ENCODE results near the gene ATRN.

ATRN gene

GRCh38 chr20:3628502-3629314 lies 157.9 kb downstream of the ATRN start:
- DNase-seq (ENCODE audit: low read depth): no peak

- DNase-seq (ENCODE audit: low read depth): no peak
Measured at GRCh38 chr20:3629893-3630292, 159.1 kb downstream of the ATRN start.

DNA sequence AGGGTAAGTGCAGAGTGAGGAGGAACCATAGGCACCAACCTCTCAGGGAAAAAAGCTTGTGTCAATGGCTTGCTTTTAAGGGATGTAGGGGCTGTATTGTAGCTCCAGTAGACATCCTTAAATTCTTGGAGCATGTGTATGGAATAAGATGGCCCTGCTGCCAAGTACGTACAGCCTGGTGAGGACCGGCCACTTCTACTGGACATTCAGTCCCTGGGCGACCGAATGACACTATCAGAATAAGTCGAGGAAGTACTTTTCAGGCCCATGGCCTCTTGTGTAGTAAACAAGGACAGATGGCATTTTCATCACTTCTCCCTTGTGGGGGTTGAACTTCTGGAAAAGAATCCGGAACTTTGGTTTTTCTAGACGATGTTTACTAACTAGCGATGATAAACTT lies 159.6 kb downstream of the ATRN start:
- no peak for DNase-seq (ENCODE audit: low read depth)

- no peak for DNase-seq (ENCODE audit: low read depth)
Measured at GRCh38 chr20:3631534-3631933, 160.7 kb downstream of the ATRN start.

DNA sequence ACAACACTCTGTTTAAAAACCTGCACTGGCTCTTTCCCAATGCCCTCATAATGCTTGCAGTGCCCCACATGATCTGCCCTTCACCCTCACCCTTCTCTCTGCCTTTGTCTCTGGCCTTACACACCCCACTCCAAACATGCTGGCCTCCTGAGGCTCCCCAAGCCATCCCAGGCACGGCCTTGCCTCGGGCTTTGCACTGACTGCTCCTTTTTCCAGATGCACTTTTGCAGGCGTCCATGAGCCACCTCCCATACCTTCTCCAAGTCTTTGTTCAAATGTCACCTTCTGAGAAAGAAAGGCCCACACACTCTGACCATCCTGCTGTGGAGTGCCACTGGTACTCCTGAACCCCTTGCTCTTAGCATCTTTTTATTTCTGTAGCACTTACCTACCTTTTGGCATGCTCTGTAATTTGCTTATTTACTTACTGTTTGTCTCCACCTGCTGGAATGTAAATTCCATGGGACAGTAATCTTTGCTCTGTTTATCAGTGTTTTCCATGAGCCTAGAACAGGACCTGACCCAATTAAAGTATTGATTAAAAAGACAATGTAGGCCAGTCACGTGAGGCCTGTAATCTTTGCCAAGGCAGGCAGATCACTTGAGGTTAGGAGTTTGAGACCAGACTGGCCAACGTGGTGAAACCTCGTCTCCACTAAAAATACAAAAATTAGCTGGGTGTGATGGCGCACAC lies 161.6 kb downstream of the ATRN start:
- DNase-seq (ENCODE audit: low read depth): no peak

DNA sequence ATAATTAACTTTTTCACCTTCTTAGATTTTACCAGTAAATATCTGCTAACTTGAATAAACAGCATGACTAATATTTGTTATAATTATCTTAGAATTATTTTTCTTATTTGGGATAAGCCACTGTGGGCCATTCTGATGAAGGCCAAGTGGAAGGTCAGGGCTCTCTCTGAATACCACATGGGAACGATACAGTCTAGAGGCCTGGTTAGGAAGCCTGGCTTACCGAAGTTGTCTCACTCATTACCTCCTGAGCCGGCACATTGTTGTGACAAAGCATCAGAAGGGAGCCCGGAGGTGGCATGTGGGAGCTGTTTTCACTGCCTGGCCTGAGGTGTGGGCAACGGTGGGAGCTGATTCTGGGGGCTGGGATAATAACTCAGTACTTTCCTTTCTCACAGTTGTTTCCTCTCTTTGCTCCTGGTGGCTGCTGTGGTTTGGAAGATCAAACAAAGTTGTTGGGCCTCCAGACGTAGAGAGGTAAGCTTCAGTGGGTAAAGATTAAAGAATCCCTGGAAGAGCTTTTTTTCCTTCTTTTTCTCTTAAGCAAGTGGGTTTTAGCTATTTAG lies 163.2 kb downstream of the ATRN start:
- no peak for DNase-seq (ENCODE audit: low read depth)

GRCh38 chr20:3635346-3635745 lies 164.5 kb downstream of the ATRN start:
- no peak for DNase-seq (ENCODE audit: low read depth)

DNA sequence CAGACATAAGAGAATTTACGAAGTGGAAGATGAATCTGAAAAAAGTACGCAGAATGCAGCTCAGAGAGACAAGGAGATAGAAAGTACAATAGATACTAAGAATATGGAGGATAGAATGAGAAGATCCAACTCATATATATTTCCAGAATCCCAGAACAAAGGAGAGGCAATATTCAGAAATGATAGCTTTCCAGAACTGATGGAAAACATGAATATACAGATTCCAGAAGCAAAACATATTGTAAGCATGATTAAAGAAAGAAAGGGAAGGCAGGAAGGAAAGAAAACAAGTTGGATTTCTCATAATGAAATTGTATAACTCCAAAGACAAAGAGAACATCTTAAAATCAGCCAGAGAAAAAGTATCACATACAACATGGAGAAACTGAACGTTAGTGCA lies 169.4 kb downstream of the ATRN start:
- no peak for DNase-seq (ENCODE audit: low read depth)

GRCh38 chr20:3645309-3646066 lies 174.7 kb downstream of the ATRN start:
- DNase-seq (ENCODE audit: low read depth): no peak

- DNase-seq (ENCODE audit: low read depth): no peak
Measured at GRCh38 chr20:3646067-3646440, 175.2 kb downstream of the ATRN start.

GRCh38 chr20:3646651-3647050 lies 175.8 kb downstream of the ATRN start:
- no peak for DNase-seq (ENCODE audit: low read depth)

GRCh38 chr20:3647473-3647872 lies 176.7 kb downstream of the ATRN start:
- DNase-seq (ENCODE audit: low read depth): no peak

DNA sequence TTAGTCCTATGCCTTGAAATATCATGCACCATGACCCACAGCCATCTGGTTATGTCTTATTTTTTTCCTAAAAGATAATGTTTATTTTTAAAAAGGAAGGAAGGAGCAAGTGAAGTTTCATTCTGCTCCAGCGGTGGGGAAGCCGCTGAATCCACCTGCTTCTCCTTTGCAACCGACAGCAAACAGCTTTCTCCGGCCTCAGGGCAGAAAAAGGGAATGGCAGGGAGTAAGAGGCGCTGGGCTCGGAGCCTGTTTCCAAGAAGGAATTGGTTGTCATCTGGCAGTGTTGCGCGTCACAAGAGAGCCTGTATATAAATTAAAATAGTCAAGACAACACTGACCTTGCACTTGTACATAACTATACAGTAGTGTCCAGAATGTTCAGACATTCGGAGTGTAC lies 178.1 kb downstream of the ATRN start:
- DNase-seq (ENCODE audit: low read depth): no peak

- DNase-seq (ENCODE audit: low read depth): no peak
Measured at GRCh38 chr20:3651204-3651962, 180.6 kb downstream of the ATRN start.

GRCh38 chr20:3652221-3652620 lies 181.4 kb downstream of the ATRN start:
- no peak for DNase-seq (ENCODE audit: low read depth)

GRCh38 chr20:3652676-3653596 lies 182.1 kb downstream of the ATRN start:
- no peak for DNase-seq (ENCODE audit: low read depth)

DNA sequence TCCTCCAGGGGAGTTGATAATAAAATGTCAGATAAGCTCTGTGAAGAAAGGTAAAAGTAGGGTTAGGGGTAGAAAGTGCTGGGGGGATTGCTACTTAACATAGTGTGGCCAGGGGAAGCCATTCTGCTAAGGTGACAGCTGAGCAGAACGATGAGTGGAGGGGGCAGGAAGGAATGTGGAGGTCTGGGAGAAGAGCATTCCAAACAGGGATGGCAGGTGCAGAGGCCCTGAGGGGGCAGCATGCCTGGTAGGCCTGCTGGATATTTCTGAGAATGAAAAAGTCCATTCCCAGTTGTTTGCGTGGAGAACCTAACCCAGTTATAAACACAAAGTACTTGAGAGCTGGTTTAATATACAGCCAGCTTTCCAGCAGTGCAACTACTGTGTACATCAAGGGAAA lies 183.1 kb downstream of the ATRN start:
- DNase-seq (ENCODE audit: low read depth): no peak

- no peak for DNase-seq (ENCODE audit: low read depth)
Measured at GRCh38 chr20:3654326-3655130, 183.7 kb downstream of the ATRN start.

- DNase-seq (ENCODE audit: low read depth): no peak
Measured at GRCh38 chr20:3655131-3655405, 184.2 kb downstream of the ATRN start.

DNA sequence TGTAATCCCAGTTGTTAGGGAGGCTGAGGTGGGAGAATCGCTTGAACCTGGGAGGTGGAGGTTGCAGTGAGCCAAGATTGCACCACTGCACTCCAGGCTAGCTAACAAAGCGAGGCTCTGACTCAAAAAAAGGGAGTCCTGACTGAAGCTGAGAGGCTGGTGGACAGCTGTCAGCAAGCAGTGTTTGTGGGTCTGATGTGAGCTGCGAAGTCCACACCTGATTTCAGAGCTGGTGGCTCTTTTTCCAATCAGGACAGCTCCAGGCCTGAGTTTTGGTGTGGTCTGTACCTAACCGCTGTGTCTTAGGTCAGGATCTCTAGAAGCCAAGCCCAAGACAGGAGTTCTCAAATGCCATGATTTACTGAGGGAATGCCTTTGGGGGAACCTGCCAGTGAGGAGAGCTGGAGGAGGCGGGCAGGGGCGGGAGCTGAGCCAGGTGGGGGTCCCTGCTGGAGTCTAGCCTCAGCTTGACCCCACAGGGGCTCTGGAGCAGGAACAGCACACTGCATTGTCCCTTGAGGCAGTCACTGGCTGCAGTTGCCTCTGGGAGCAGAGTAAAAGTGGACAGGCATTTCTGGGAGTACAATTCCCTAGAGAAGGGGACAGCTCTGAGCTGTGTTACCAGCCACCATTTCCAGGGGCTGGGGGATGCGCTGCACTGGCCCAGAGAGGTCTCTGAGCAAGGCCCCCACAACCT lies 187.3 kb downstream of the ATRN start:
- no peak for DNase-seq (ENCODE audit: low read depth)
